ENCODE measurements around the gene SLC25A25. TPM values are rescaled to one million over a fixed set of nuclear protein-coding genes. Genes with fewer than 3 reads are reported as not detected.

The SLC25A25 gene
- total RNA-seq, 1 donor from 2014 or later: 18.0 TPM

GRCh38 chr9:128100581-128100980 is 32.5 kb downstream of the SLC25A25 start:
- Mint-ChIP-seq H3K36me3 (ENCODE audit: unreplicated experiment) (peaks cover 28% of the 10 kb centered on the region), H3K27ac (ENCODE audit: unreplicated experiment) (peak overlapping the region; percentile 100)
- no peak for TF ChIP-seq CTCF (IDR thresholded peaks at IDR 0.05)

GRCh38 chr9:128101231-128101661 is 33.2 kb downstream of the SLC25A25 start:
- TF ChIP-seq CTCF (IDR thresholded peaks at IDR 0.05): no peak
- H3K4me1 Mint-ChIP-seq (ENCODE audit: unreplicated experiment): peaks cover 63% of the 10 kb centered on the region
- no peaks in the 10 kb centered on the region for H3K9me3 Mint-ChIP-seq (ENCODE audit: unreplicated experiment)
- peak overlapping the region; percentile 100 for H3K27ac Mint-ChIP-seq (ENCODE audit: unreplicated experiment)
- no peak for DNase-seq (ENCODE audit: extremely low spot score, unreplicated experiment)
- H3K36me3 Mint-ChIP-seq (ENCODE audit: unreplicated experiment): peaks cover 28% of the 10 kb centered on the region
- H3K4me3 Mint-ChIP-seq (ENCODE audit: unreplicated experiment): no peak overlapping the region
- H3K27me3 Mint-ChIP-seq (ENCODE audit: unreplicated experiment): no peaks in the 10 kb centered on the region

More at GRCh38 chr9:128100581-128100980, 32.5 kb downstream of the SLC25A25 start:
- Mint-ChIP-seq H3K4me3 (ENCODE audit: unreplicated experiment) (peak overlapping the region; percentile 91), H3K9me3 (ENCODE audit: unreplicated experiment) (no peaks in the 10 kb centered on the region), H3K27me3 (ENCODE audit: unreplicated experiment) (no peaks in the 10 kb centered on the region), H3K4me1 (ENCODE audit: unreplicated experiment) (peaks cover 63% of the 10 kb centered on the region)
- DNase-seq (ENCODE audit: extremely low spot score, unreplicated experiment): no peak

- no peak overlapping the region for H3K4me3 Mint-ChIP-seq (ENCODE audit: unreplicated experiment)
- H3K9me3 Mint-ChIP-seq (ENCODE audit: unreplicated experiment): no peaks in the 10 kb centered on the region
- H3K4me1 Mint-ChIP-seq (ENCODE audit: unreplicated experiment): peaks cover 60% of the 10 kb centered on the region
- TF ChIP-seq CTCF (IDR thresholded peaks at IDR 0.05): no peak
- no peak overlapping the region for H3K27ac Mint-ChIP-seq (ENCODE audit: unreplicated experiment)
- H3K36me3 Mint-ChIP-seq (ENCODE audit: unreplicated experiment): peaks cover 31% of the 10 kb centered on the region
- no peaks in the 10 kb centered on the region for H3K27me3 Mint-ChIP-seq (ENCODE audit: unreplicated experiment)
- no peak for DNase-seq (ENCODE audit: extremely low spot score, unreplicated experiment)
Measured at GRCh38 chr9:128101690-128102089, 33.7 kb downstream of the SLC25A25 start.

GRCh38 chr9:128102196-128102595 is 34.2 kb downstream of the SLC25A25 start:
- H3K27ac Mint-ChIP-seq (ENCODE audit: unreplicated experiment): peak overlapping the region; percentile 31
- DNase-seq (ENCODE audit: extremely low spot score, unreplicated experiment): no peak
- no peak for TF ChIP-seq CTCF (IDR thresholded peaks at IDR 0.05)

GRCh38 chr9:128102861-128103588 is 35.0 kb downstream of the SLC25A25 start:
- Mint-ChIP-seq H3K27me3 (ENCODE audit: unreplicated experiment) (no peaks in the 10 kb centered on the region), H3K9me3 (ENCODE audit: unreplicated experiment) (no peaks in the 10 kb centered on the region), H3K36me3 (ENCODE audit: unreplicated experiment) (peaks cover 38% of the 10 kb centered on the region), H3K27ac (ENCODE audit: unreplicated experiment) (peak overlapping the region; percentile 82), H3K4me3 (ENCODE audit: unreplicated experiment) (no peak overlapping the region), H3K4me1 (ENCODE audit: unreplicated experiment) (peaks cover 47% of the 10 kb centered on the region)
- no peak for TF ChIP-seq CTCF (IDR thresholded peaks at IDR 0.05)
- DNase-seq (ENCODE audit: extremely low spot score, unreplicated experiment): no peak

More at GRCh38 chr9:128102196-128102595, 34.2 kb downstream of the SLC25A25 start:
- H3K4me1 Mint-ChIP-seq (ENCODE audit: unreplicated experiment): peaks cover 55% of the 10 kb centered on the region
- H3K27me3 Mint-ChIP-seq (ENCODE audit: unreplicated experiment): no peaks in the 10 kb centered on the region
- H3K4me3 Mint-ChIP-seq (ENCODE audit: unreplicated experiment): peak overlapping the region; percentile 14
- H3K9me3 Mint-ChIP-seq (ENCODE audit: unreplicated experiment): no peaks in the 10 kb centered on the region
- H3K36me3 Mint-ChIP-seq (ENCODE audit: unreplicated experiment): peaks cover 33% of the 10 kb centered on the region
